MCF 10A (cell line): ENCODE results near the gene APOB. TPM values are rescaled to one million over a fixed set of nuclear protein-coding genes. Genes with fewer than 3 reads are reported as not detected.
"Not testable (repeated sequence)": the region's sequence is repeated elsewhere in the genome, so short reads cannot be mapped to it uniquely, and the experiment has no call there.

Experiments
- BruUV-seq: library from RNA; stranded (reverse); fragments of 400-500 nt; replicated peaks from 2 replicates; lab custom pipeline; 2021; lab: Mats Ljungman, UMichigan
- CTCF ChIA-PET: fragments of 300-600 bp; sonication (Branson Sonifier 250); formaldehyde crosslinking; extraction: SDS; loops from one replicate; lab custom pipeline; 2021; ENCODE audit warnings: antibody characterized with exemption, inconsistent platforms; lab: Yijun Ruan, JAX
- POLR2A ChIA-PET: fragments of 300-600, 350-650 bp; sonication (Branson Sonifier 250); formaldehyde crosslinking; extraction: SDS; loops from one replicate; lab custom pipeline; 2020; ENCODE audit warnings: antibody characterized with exemption, inconsistent platforms; lab: Yijun Ruan, JAX
- DNase-seq: peaks from one replicate; pipeline ENCODE4 v3.0.0-alpha.2; 2018; ENCODE audit not compliant: unreplicated experiment
- H3K27ac Mint-ChIP-seq: one replicate; pipeline ENCODE4 v1.8.0; 2022; ENCODE audit warnings: mild to moderate bottlenecking, low read depth, mixed read lengths; ENCODE audit not compliant: unreplicated experiment
- H3K27me3 Mint-ChIP-seq: one replicate; pipeline ENCODE4 v1.8.0; 2022; ENCODE audit warnings: mixed read lengths; ENCODE audit not compliant: insufficient read depth, unreplicated experiment
- H3K36me3 Mint-ChIP-seq: one replicate; pipeline ENCODE4 v1.8.0; 2022; ENCODE audit warnings: mild to moderate bottlenecking, moderate library complexity, mixed read lengths; ENCODE audit not compliant: insufficient read depth, unreplicated experiment
- H3K4me1 Mint-ChIP-seq: one replicate; pipeline ENCODE4 v1.8.0; 2022; ENCODE audit warnings: mixed read lengths; ENCODE audit not compliant: insufficient read depth, unreplicated experiment
- H3K4me3 Mint-ChIP-seq: one replicate; pipeline ENCODE4 v1.8.0; 2022; ENCODE audit warnings: mild to moderate bottlenecking, moderate library complexity, mixed read lengths; ENCODE audit not compliant: unreplicated experiment
- H3K9me3 Mint-ChIP-seq: one replicate; pipeline ENCODE4 v1.8.0; 2022; ENCODE audit warnings: mixed read lengths; ENCODE audit not compliant: unreplicated experiment
- CTCF ChIP-seq: fragments of 200-600 bp; IDR thresholded peaks from one replicate; pipeline ENCODE4 v1.8.0; 2022; ENCODE audit warnings: antibody characterized with exemption, mild to moderate bottlenecking; ENCODE audit not compliant: unreplicated experiment
- intact Hi-C: fragments of 100-400 bp; cut with micrococcal nuclease; formaldehyde crosslinking; loops from 2 replicates; pipeline ENCODE4 v1.14.1; 2022
- total RNA-seq: library from RNA; stranded (reverse); gene quantifications from 2 replicates; pipeline ENCODE4 v1.2.3, GENCODE V29; 2022

The APOB gene
- total RNA-seq, 1 experiment from 2014 or later = not detected

- H3K27me3 Mint-ChIP-seq = peaks cover 17% of the 10 kb centered on the region
These were observed 11.3 kb downstream of the APOB start for GRCh38 chr2:21032338-21033236.

GRCh38 chr2:21030983-21031968, 12.6 kb downstream of the APOB start:
- no peaks in the 10 kb centered on the region for H3K4me1 Mint-ChIP-seq
- no peak for TF ChIP-seq CTCF
- intact Hi-C loops = no loop called here
- BruUV-seq = no TSS peak
- ChIA-PET CTCF (interaction anchor here (0.7 to 3.0 kb wide), 4 partner anchors 9 to 370 kb away, joined by 3 to 17 read pairs (median 8); no protein-coding TSS in a partner anchor), POLR2A (no interaction called here)
- DNase-seq = no peak
- no peak overlapping the region for H3K27ac Mint-ChIP-seq
- no peak overlapping the region for H3K4me3 Mint-ChIP-seq
- H3K36me3 Mint-ChIP-seq = no peaks in the 10 kb centered on the region
- H3K9me3 Mint-ChIP-seq = peaks cover 6% of the 10 kb centered on the region
- peaks cover 17% of the 10 kb centered on the region for H3K27me3 Mint-ChIP-seq

More at GRCh38 chr2:21032338-21033236, 11.3 kb downstream of the APOB start:
- intact Hi-C loops = no loop called here
- ChIA-PET CTCF (interaction anchor here (0.6 to 3.0 kb wide), 9 partner anchors 10 to 371 kb away, joined by 3 to 17 read pairs (median 4); no protein-coding TSS in a partner anchor), POLR2A (no interaction called here)
- Mint-ChIP-seq H3K4me3 (no peak overlapping the region), H3K9me3 (peaks cover 6% of the 10 kb centered on the region), H3K27ac (no peak overlapping the region), H3K36me3 (no peaks in the 10 kb centered on the region), H3K4me1 (no peaks in the 10 kb centered on the region)
- no TSS peak for BruUV-seq
- DNase-seq = no peak
- no peak for TF ChIP-seq CTCF

GRCh38 chr2:21029519-21029918, 14.4 kb downstream of the APOB start:
- Mint-ChIP-seq H3K27ac (no peak overlapping the region), H3K9me3 (peaks cover 6% of the 10 kb centered on the region), H3K36me3 (no peaks in the 10 kb centered on the region), H3K27me3 (peaks cover 17% of the 10 kb centered on the region), H3K4me1 (no peaks in the 10 kb centered on the region), H3K4me3 (no peak overlapping the region)
- ChIA-PET POLR2A (no interaction called here), CTCF (interaction anchor here (0.9 to 1.1 kb wide), 2 partner anchors 66 to 364 kb away, joined by 3 read pairs; no protein-coding TSS in a partner anchor)
- DNase-seq = no peak
- intact Hi-C loops = loop anchor here (5.0 kb wide), 1 partner anchor 247 kb away; no protein-coding TSS in a partner anchor
- no TSS peak for BruUV-seq
- no peak for TF ChIP-seq CTCF

- H3K36me3 Mint-ChIP-seq, H3K9me3 Mint-ChIP-seq, H3K4me3 Mint-ChIP-seq, DNase-seq, POLR2A ChIA-PET, H3K27ac Mint-ChIP-seq, BruUV-seq, H3K4me1 Mint-ChIP-seq: not testable (repeated sequence)
- intact Hi-C loops = loop anchor here (5.0 kb wide), 1 partner anchor 247 kb away; no protein-coding TSS in a partner anchor
- H3K27me3 Mint-ChIP-seq = peaks cover 17% of the 10 kb centered on the region
- CTCF ChIA-PET = interaction anchor here (0.9 to 5.5 kb wide), 5 partner anchors 13 to 368 kb away, joined by 3 to 38 read pairs (median 24); partner anchors contain the start of gene APOB
These were observed 14.9 kb downstream of the APOB start for GRCh38 chr2:21028951-21029350.
